Stimulated activated CD4-positive, alpha-beta T cell treated with anti-CD3 and anti-CD28 coated beads, TNF-alpha, amount 100 ng/mL, for 1 hour (primary cell): ENCODE results near the gene CRYZL1.
A peak's percentile ranks its signal among the peaks of the same experiment; 100 is the strongest.
"Not testable (repeated sequence)": the region's sequence is repeated elsewhere in the genome, so short reads cannot be mapped to it uniquely, and the experiment has no call there.

Source experiments
- DNase-seq, 3 donors: peaks; one replicate each; pipeline ENCODE4 v3.0.0-alpha.2; 2020; ENCODE audit warnings: low read depth in 3 of 3, low spot score in 1 of 3

The CRYZL1 gene

DNA sequence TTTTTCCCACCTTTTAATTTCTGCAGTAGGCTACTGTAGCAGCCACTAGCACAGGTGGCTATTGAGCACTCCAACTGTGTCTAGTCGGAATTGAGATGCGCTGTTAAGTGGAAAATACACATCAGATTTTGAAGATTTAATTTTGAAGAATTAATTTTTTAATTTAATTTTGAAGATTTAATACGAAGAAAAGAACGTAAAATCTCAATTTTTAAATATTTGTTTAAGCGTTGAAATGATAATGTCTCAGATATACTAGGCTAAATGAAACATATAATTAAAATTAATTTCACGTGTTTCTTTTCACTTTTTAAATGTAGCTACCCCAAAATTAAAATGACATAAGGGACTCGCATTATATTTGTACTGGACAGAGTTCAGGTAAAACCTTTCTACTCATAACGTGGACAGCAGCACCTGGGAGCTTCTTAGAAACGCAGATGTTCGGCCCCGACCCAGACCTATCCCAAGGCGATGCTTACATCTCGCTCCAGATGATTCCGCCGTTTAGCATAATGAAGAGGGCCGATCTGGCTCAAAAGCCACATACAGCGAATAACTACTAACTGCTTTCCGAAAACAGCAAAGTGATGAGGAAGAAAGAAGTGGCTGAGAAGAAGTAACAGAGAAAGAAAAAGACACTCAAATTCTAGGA lies 717 bp downstream of the CRYZL1 start:
- no peak for DNase-seq

- DNase-seq, result no peak
These were observed 7.3 kb downstream of the CRYZL1 start for GRCh38 chr21:33634254-33634653.

DNA sequence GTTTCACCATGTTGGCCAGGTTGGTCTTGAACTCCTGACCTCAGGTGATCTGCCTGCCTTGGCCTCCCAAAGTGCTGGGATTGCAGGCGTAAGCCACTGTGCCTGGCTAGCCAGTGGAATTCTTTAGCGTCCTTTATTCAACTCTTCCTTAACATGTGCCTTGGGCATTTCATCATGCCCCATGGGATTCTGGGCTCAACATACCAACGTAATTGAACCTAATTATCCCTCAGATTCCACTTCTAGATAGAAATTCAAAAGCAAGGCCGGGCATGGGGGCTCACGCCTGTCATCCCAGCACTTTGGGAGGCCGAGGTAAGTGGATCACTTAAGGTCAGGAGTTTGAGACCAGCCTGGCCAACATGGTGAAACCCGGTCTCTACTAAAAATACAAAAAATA lies 15.4 kb downstream of the CRYZL1 start:
- not testable (repeated sequence) for DNase-seq

GRCh38 chr21:33622253-33622652 lies 19.3 kb downstream of the CRYZL1 start:
- no peak for DNase-seq

DNA sequence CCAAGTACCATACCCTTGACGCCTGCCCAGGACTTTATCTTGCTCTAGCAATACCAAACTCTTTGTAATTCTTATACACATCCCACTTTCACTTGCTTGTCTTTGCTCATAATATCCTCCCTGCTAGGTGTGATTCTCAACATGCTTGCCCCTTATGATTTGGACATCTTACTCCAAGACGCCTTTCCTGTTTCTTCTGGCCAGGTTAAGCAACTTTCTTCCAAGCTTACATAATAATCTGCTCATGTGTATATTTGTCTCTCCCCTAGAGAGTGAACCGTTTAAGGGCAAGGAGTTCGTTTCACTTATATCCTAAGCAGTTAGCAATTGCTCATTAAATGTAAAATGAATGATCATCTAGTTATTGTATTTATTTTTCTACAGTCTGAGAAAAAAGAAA lies 21.8 kb downstream of the CRYZL1 start:
- DNase-seq, result no peak

DNA sequence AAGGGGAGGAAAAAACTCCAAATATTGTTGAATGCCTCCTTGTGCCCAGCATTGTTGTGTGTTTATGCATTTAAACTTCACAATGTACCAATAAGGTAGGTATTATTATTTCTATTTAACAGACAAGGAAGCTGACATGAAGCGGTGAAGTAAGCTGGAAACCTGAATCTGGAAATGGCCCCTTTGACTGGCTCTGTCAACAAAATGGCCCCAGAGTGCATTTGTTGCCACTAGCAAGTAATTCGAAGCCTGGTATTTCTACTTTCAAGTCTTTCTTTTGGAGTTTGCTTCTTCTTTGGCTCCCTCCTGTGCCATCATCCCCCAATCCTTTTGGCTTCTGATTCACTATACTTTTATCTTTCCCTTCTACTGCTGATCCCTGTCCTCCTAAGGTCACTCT lies 23.1 kb downstream of the CRYZL1 start:
- no peak for DNase-seq

GRCh38 chr21:33617565-33617964 lies 24.0 kb downstream of the CRYZL1 start:
- DNase-seq, result not testable (repeated sequence)

DNA sequence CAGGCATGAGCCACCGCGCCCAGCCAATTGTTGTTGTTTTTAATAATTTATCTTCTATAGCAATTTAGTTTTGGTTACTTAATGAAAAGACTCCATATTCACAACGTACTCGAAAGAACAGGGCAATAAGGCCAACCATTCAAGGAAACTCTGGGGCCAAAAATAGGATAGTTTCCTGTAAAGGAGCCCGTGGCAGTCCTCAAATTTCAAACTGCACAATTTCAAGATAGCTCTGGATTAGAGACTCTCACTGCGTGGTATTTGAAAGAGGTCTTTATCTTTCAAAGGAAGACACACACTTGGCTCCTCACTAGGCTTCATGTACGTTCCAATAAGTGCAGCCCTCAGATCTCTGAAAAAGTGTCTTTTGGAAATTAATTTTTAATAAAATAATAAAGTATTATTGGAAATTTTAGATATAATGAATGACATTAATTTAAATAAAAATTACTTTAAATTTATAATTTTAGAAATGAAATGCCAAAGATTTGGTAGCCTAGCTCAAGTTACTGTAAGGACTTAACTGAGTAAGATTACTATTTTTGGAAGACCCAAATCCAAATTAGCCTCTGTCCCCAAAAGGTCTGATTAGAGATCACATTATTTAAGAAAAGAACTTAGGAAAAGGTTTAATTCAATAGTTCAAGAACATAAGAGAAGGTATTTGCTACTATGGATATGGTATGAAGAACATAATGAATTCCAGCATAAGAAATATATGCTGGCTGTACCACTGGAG lies 30.4 kb downstream of the CRYZL1 start:
- DNase-seq, result no peak

DNA sequence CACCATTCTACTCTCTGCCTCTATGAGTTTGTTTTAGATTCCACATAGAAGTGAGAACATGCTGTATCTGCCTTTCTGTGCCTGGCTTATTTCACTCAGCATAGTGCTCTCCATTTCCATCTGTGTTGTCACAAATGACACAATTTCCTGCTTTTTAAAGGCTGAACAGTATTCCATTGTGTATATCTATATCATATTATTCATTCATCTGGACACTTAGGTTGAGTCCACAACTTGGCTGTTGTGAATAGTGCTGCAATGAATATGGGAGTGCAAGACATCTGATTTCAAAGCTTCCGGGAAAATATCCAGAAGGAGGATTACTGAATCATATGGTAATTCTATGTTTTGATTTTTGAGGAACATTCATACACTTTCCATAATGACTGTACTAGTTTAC lies 33.0 kb downstream of the CRYZL1 start:
- no peak for DNase-seq

GRCh38 chr21:33598051-33598450 lies 43.5 kb downstream of the CRYZL1 start:
- no peak for DNase-seq

GRCh38 chr21:33588485-33589335 lies 52.8 kb downstream of the CRYZL1 start, which contains the start of gene DONSON:
TSS of gene DONSON (minus strand) at chr21:33588684. CDS start at chr21:33588641, 43 bp downstream.
- peak; percentile 68 to 84 (median 73) for DNase-seq

DNA sequence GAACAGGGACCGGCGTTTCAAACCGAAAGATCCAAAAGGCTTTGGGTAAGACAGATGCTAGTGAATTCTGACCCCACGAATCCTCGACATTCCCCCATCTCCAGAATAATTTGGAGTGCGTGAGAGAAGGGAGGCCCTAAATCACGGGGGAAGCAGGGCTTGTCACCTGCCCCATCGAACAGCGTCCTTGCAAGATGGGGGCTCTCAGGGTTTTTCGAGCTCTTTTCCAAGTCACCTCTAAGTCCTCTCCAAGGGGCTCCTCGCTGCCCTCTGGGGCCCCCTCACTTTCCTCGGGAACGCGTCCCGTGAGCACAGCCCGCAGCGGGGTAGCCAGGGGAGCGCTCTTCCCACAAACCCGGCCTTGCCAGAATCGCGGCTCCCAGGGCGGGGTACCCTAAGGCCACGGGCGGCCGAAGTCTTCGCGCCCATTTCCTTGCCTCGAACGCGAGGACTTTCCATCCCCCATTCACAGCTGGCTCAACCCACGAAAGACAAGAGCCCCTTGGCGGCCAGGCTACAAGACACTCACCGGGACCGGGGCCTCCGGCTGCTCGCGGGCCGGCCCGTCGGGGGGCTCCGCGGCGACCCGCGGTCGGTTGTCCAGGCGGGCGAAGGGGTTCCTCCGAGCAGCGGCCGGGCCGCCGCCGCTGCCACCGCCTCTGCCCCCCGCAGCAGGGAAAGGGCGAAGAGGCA lies 53.6 kb downstream of the CRYZL1 start:
- DNase-seq, result no peak

DNA sequence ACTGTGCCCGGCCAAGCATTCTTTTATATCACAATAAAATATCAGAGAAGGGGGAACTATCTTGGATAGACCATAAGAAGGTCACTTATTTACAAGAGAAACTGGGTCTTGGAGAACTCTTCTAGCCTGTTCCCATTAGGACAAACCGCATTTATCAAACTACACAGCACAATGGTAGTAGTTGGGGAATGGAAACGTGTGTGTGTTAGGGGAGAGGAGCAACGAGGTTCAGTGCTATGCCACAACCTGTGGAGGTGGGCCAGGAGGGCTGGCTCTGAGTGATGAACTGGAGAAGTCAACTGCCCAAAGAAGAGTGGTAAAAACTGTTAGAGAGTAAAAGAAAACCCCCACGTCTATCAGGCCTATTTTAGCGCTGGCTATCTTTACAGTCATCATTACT lies 54.6 kb downstream of the CRYZL1 start:
- DNase-seq, result no peak

GRCh38 chr21:33584455-33584854 lies 57.1 kb downstream of the CRYZL1 start:
- DNase-seq, result no peak

DNA sequence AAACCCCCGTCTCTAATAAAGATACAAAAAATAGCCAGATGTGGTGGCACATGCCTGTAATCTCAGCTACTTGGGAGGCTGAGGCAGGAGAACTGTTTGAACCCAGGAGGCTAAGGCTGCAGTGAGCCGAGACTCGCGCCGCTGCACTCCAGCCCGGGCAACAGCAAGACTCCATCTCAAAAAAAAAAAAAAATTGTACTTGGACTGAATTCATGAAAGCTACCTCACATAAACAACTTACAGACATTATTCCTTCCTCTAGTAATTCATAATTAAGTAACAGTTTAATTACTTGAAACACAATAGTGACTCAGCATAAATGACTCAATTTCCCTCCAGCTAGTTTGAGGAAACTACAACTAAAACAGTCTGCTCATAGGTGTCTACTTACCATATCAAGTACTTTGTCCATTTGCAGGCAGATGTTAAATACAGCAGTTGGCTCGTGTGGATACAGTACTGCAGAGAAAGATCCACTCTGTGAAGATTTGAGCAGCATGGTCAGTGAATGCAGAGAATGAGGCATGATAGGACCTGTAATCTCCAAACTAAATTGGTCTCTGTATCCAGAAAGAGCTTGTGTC lies 62.5 kb downstream of the CRYZL1 start:
- no peak for DNase-seq

DNA sequence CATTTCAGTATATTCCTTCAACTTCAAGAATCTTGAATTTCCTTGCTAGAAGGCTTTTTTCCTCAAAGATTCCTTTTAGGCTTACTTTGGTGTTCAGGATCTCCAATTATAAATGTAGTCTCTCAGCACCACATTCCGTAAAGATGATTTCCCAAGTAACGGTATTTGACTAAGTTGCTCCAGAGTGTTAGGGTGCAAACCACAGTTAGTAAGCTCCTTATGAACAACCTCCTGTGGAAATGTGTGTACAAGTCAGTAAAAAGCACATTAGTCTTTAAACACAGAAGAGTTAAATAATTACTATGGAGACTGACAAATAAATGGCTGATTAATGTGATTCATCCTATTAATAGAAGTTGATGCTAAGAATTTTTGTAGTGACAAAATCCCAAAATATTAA lies 63.3 kb downstream of the CRYZL1 start:
- DNase-seq, result no peak

GRCh38 chr21:33576741-33577141 lies 64.8 kb downstream of the CRYZL1 start:
- DNase-seq, result not testable (repeated sequence)

- no peak for DNase-seq
These were observed 69.2 kb downstream of the CRYZL1 start for GRCh38 chr21:33572350-33572749.

GRCh38 chr21:33569991-33570390 lies 71.5 kb downstream of the CRYZL1 start:
- DNase-seq, result no peak

DNA sequence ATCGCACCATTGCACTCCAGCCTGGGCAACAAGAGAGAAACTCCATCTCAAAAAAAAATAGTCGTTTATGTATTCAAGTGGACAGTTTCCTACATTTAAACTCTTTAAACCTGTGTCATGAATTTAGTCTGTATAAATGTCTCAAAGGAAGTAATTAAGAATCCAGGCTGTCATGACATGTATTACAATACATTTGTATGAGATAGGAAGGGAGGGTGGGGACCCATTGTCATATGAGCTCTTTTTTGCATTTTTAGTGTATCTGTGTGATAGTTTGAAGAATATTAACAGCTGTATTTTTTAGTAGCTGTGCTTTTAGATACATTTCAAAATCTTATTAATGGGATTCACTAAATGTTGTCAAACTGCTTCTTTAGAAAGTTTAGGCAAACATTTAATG lies 73.1 kb downstream of the CRYZL1 start:
- DNase-seq, result no peak

GRCh38 chr21:33567914-33568313 lies 73.6 kb downstream of the CRYZL1 start:
- DNase-seq, result no peak
